ENCODE results near the gene PIK3CG. TPM values are rescaled to one million over a fixed set of nuclear protein-coding genes. Genes with fewer than 3 reads are reported as not detected.

The PIK3CG gene
- total RNA-seq, 3 donors from 2014 or later (not counting 1 experiment from before 2014, with no cell fraction given) = 64.9 to 83.3 (median 78.2) TPM

- H3K4me3 ChIP-seq (ENCODE audit: low read length) = no peak overlapping the region
- Mint-ChIP-seq H3K9me3 (no peaks in the 10 kb centered on the region), H3K27me3 (ENCODE audit: low read depth in 2 of 2) (no peaks in the 10 kb centered on the region), H3K36me3 (peaks cover 37% of the 10 kb centered on the region), H3K27ac (peak overlapping the region; percentile 79 to 97), H3K4me1 (peaks cover 74% of the 10 kb centered on the region in 2 donors), H3K4me3 (peak overlapping the region; percentile 72)
- H3K4me1 ChIP-seq (ENCODE audit: control insufficient read depth, insufficient read depth, low read length) = peaks cover 29% of the 10 kb centered on the region
- H3K9me3 ChIP-seq (ENCODE audit: control insufficient read depth, insufficient read depth, low read length) = no peaks in the 10 kb centered on the region
- WGBS (ENCODE audit: insufficient coverage) = 89% methylated on average over 6 of the region's 6 CpGs
- ATAC-seq = no peak
- DNase-seq = no peak
- TF ChIP-seq CTCF (IDR thresholded peaks at IDR 0.05) = no peak
- H3K36me3 ChIP-seq (ENCODE audit: control insufficient read depth, insufficient read depth, low read length) = peaks cover 88% of the 10 kb centered on the region
- no peaks in the 10 kb centered on the region for H3K27me3 ChIP-seq (ENCODE audit: control insufficient read depth, insufficient read depth, low read length)
- H3K27ac ChIP-seq (ENCODE audit: low read length) = no peak overlapping the region
- intact Hi-C loops (cut with micrococcal nuclease) = no loop called here
Observed at GRCh38 chr7:106872763-106873162, 7.7 kb downstream of the PIK3CG start.

GRCh38 chr7:106874076-106874475 lies 9.0 kb downstream of the PIK3CG start:
- no peak for DNase-seq
- ATAC-seq = no peak
- Mint-ChIP-seq H3K9me3 (no peaks in the 10 kb centered on the region), H3K27ac (peak overlapping the region; percentile 79 to 97), H3K36me3 (peaks cover 49% of the 10 kb centered on the region), H3K4me1 (peaks cover 74 to 81% of the 10 kb centered on the region in 2 donors), H3K4me3 (peak overlapping the region; percentile 69), H3K27me3 (ENCODE audit: low read depth in 2 of 2) (no peaks in the 10 kb centered on the region)
- intact Hi-C loops (cut with micrococcal nuclease) = no loop called here
- Histone ChIP-seq H3K4me3 (ENCODE audit: low read length) (no peak overlapping the region), H3K36me3 (ENCODE audit: control insufficient read depth, insufficient read depth, low read length) (peaks cover 87% of the 10 kb centered on the region), H3K27me3 (ENCODE audit: control insufficient read depth, insufficient read depth, low read length) (no peaks in the 10 kb centered on the region), H3K27ac (ENCODE audit: low read length) (no peak overlapping the region), H3K9me3 (ENCODE audit: control insufficient read depth, insufficient read depth, low read length) (no peaks in the 10 kb centered on the region), H3K4me1 (ENCODE audit: control insufficient read depth, insufficient read depth, low read length) (peaks cover 20% of the 10 kb centered on the region)
- no peak for TF ChIP-seq CTCF (IDR thresholded peaks at IDR 0.05)

GRCh38 chr7:106875508-106875907 lies 10.4 kb downstream of the PIK3CG start:
- peaks cover 14% of the 10 kb centered on the region for H3K4me1 ChIP-seq (ENCODE audit: control insufficient read depth, insufficient read depth, low read length)
- H3K4me3 Mint-ChIP-seq = no peak overlapping the region
- H3K27me3 ChIP-seq (ENCODE audit: control insufficient read depth, insufficient read depth, low read length) = no peaks in the 10 kb centered on the region
- H3K36me3 ChIP-seq (ENCODE audit: control insufficient read depth, insufficient read depth, low read length) = peaks cover 87% of the 10 kb centered on the region
- H3K9me3 ChIP-seq (ENCODE audit: control insufficient read depth, insufficient read depth, low read length) = no peaks in the 10 kb centered on the region
- no peak for TF ChIP-seq CTCF (IDR thresholded peaks at IDR 0.05)
- no peak overlapping the region for H3K27ac ChIP-seq (ENCODE audit: low read length)
- H3K27ac Mint-ChIP-seq = no peak overlapping the region
- peaks cover 69 to 77% of the 10 kb centered on the region in 2 donors for H3K4me1 Mint-ChIP-seq
- intact Hi-C loops (cut with micrococcal nuclease) = no loop called here
- no peak overlapping the region for H3K4me3 ChIP-seq (ENCODE audit: low read length)
- H3K36me3 Mint-ChIP-seq = peaks cover 61% of the 10 kb centered on the region
- DNase-seq = no peak
- H3K9me3 Mint-ChIP-seq = no peaks in the 10 kb centered on the region
- no peak for ATAC-seq
- no CpG with 5 or more reads among the region's 1 CpG for WGBS (ENCODE audit: insufficient coverage)
- H3K27me3 Mint-ChIP-seq (ENCODE audit: low read depth in 2 of 2) = no peaks in the 10 kb centered on the region

- Histone ChIP-seq H3K27me3 (ENCODE audit: control insufficient read depth, insufficient read depth, low read length) (no peaks in the 10 kb centered on the region), H3K27ac (ENCODE audit: low read length) (peak overlapping the region; percentile 29), H3K9me3 (ENCODE audit: control insufficient read depth, insufficient read depth, low read length) (no peaks in the 10 kb centered on the region), H3K36me3 (ENCODE audit: control insufficient read depth, insufficient read depth, low read length) (peaks cover 89% of the 10 kb centered on the region), H3K4me1 (ENCODE audit: control insufficient read depth, insufficient read depth, low read length) (peaks cover 10% of the 10 kb centered on the region), H3K4me3 (ENCODE audit: low read length) (no peak overlapping the region)
- Mint-ChIP-seq H3K36me3 (peaks cover 66% of the 10 kb centered on the region), H3K27ac (peak overlapping the region; percentile 76 to 88), H3K9me3 (no peaks in the 10 kb centered on the region), H3K27me3 (ENCODE audit: low read depth in 2 of 2) (no peaks in the 10 kb centered on the region), H3K4me3 (peak overlapping the region; percentile 72), H3K4me1 (peaks cover 61 to 70% of the 10 kb centered on the region in 2 donors)
- ATAC-seq = peak in 1 of 3 donors; percentile 12
- no peak for TF ChIP-seq CTCF (IDR thresholded peaks at IDR 0.05)
- DNase-seq = no peak
- intact Hi-C loops (cut with micrococcal nuclease) = no loop called here
- WGBS (ENCODE audit: insufficient coverage) = 62% methylated on average over 4 of the region's 4 CpGs
Observed at GRCh38 chr7:106878748-106879439, 13.8 kb downstream of the PIK3CG start.
